Choroid plexus epithelial cell (primary cell): Measurements from ENCODE around the gene POC1A.

Experiments
- DNase-seq: peaks from one replicate; pipeline ENCODE4 v3.0.0-alpha.2; 2010; ENCODE audit warnings: low read depth
- H3K4me3 ChIP-seq: 2 replicates; pipeline ENCODE4 v1.5.1; 2011; ENCODE audit warnings: low read depth, mild to moderate bottlenecking, control low read depth, low read length, moderate library complexity
- TF ChIP-seq, protein P1 (sequence below): conservative IDR thresholded peaks from 2 replicates; pipeline ENCODE4 v1.5.1; 2011; ENCODE audit warnings: low read depth, mild to moderate bottlenecking, control low read depth, inconsistent platforms, low read length, moderate library complexity

Gene POC1A

DNA sequence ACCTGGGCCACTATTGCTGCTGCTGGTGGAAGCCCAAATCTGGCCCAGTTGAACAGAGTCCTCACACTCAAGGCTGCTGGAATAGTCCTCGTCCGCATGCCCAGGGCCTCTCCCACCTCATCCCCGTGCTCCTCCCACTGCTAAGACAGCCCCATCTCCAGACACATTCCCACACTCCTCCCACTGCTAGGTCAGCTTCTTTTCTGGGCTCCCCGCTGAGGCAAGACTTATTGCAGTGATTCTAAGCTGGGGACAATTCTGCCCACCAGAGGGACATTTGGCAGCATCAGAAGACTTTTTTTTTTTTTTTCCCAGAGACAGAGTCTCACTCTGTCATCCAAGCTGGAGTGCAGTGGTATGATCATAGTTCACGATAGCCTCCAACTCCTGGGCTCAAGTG is 35.1 kb downstream of the POC1A start:
- TF ChIP-seq, protein P1, sequence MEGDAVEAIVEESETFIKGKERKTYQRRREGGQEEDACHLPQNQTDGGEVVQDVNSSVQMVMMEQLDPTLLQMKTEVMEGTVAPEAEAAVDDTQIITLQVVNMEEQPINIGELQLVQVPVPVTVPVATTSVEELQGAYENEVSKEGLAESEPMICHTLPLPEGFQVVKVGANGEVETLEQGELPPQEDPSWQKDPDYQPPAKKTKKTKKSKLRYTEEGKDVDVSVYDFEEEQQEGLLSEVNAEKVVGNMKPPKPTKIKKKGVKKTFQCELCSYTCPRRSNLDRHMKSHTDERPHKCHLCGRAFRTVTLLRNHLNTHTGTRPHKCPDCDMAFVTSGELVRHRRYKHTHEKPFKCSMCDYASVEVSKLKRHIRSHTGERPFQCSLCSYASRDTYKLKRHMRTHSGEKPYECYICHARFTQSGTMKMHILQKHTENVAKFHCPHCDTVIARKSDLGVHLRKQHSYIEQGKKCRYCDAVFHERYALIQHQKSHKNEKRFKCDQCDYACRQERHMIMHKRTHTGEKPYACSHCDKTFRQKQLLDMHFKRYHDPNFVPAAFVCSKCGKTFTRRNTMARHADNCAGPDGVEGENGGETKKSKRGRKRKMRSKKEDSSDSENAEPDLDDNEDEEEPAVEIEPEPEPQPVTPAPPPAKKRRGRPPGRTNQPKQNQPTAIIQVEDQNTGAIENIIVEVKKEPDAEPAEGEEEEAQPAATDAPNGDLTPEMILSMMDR = no peak
- DNase-seq = no peak

DNA sequence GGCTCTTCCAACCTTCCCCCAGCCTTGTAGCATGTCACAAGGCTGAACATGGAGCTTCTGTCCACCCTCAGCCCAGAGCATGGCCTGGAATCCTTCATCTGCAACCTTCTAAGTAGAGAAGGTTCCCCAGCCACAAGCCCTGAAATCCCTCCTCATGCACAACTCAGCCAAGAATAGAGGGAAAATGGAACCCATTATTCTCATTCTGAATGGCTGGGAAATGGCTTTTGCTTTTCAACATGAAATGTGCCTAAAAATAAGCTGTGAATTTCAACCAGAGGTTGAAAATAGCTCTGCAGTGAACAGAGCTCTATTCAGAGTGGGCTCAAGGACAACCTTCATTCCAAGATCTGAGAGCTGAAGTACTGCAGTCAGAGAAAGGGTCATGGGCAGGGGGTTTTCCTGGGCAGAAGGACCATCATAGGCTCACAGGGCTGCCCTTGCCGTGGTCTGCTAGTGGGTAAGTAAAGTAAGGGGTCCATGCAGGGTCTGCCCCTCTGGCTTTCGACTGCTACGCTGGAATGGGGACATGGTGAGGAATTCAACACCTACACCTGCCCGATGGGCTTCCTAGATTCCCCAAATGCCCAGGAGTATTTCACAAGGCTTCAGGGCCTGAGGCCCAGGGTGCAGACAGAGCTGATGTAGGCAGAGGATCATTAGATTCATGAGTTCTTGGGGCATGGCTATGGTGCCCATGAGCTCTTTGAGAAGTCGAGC is 35.9 kb downstream of the POC1A start:
- TF ChIP-seq, protein P1 = no peak
- no peak for DNase-seq
- no peak overlapping the region for H3K4me3 ChIP-seq

More for the DNA sequence above, 35.1 kb downstream of the POC1A start:
- no peak overlapping the region for H3K4me3 ChIP-seq

DNA sequence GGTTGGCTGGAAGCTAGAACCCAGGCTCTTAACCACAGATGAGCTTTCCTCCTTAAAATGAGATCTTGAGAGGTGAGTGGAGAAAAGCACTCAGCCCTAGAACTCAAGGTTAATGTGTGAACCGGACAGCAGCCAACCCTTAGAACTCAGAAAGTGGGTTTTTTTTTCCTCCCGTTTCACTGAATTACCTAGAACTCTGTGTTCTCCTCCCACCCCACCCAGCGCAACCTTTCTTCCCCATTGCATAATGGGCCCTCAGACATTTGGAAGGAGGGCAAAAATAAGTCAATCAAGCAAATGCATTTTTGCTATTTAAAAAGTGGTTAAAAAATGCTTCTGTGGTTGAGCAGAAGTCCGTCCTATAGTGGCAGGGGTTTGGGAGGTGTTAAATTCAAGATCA is 36.7 kb downstream of the POC1A start:
- no peak for DNase-seq
- TF ChIP-seq, protein P1 = no peak

DNA sequence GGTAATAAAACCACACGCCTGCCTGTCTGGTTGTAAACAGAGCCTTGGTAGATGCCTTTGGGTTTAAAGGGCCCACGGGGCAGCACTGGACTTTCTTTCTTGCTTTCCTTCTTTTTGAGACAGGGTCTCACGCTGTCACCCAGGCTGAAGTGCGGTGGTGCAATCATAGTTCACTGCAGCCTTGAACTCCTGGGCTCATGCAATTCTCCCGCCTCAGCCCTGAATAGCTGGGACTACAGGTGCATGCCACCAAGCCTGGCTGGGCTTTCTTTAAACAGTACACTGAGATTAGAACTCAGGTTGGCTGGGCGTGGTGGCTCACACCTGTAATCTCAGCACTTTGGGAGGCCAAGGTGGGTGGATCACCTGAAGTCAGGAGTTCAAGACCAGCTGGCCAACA is 42.2 kb downstream of the POC1A start:
- no peak overlapping the region for H3K4me3 ChIP-seq
- TF ChIP-seq, protein P1 = no peak
- DNase-seq = no peak

More for the DNA sequence above, 36.7 kb downstream of the POC1A start:
- H3K4me3 ChIP-seq = no peak overlapping the region

DNA sequence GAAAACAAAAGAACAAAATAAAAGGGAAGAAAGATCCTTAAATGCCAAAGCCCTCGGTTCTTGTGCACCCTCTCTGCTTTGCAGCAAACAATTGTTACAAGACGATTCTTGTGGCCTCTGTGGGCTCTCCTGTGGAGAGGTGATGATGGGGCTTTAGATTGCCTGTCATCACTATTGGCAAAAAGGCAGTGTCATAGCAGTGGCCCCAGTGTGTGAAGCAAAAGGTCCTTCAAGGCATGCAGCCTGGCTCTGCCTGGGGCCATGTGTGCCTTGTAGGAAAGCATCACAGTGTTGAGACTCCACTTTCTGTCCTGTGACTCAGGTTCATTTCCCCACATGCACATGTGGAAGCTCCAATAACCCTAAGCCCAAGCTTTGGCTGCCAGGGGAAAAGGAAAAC is 43.7 kb downstream of the POC1A start:
- TF ChIP-seq, protein P1 = no peak
- no peak for DNase-seq

DNA sequence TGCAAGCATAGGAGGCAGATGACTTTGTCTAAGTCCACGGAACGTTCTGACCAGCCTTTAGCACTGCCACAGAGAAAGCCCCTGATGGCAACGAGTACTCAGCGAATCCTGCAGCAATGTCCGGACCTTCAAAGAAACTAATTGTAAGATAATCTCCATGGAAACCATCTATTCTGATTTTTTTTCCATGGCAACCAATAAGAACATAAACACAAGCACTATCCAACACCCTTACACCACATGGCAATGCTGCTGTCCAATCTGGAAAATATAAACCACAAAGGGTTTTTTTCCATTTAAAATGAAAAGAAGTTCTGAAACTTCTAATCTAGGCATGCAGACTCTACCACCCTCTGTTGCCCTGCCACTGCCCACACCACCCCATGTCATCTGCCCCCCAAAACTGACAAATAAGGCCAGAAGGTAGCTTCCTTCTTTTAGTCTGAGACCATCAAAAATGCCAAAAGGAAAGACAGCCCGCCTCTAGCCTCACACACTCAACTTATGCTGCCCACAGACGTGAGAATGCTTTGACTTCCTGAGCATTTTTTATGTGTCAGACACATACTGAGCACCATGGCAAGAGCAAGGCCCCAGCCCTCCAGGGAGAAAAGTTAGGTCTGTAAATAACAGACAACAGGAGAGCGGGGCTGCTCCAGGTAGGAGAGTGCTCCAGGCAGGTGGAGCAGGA is 44.5 kb downstream of the POC1A start:
- DNase-seq = peak; percentile 73
- TF ChIP-seq, protein P1 = no peak
- no peak overlapping the region for H3K4me3 ChIP-seq

More for the DNA sequence above, 43.7 kb downstream of the POC1A start:
- no peak overlapping the region for H3K4me3 ChIP-seq
